ENCODE data around the gene FBN2.

FBN2 gene

GRCh38 chr5:128290152-128290858, 247.7 kb downstream of the FBN2 start:
- no peak for DNase-seq (ENCODE audit: low spot score)
- in situ Hi-C loops (cut with MboI; ENCODE audit: low sequenced_read_pairs, unreplicated experiment) = no loop called here
- TF ChIP-seq CTCF (IDR thresholded peaks at IDR 0.05; ENCODE audit: borderline replicate concordance, control extremely low read depth, extremely low read depth, insufficient read depth, missing control alignments) = no peak

- in situ Hi-C loops (cut with MboI; ENCODE audit: low sequenced_read_pairs, unreplicated experiment) = no loop called here
- no peak for DNase-seq (ENCODE audit: low spot score)
- TF ChIP-seq CTCF (IDR thresholded peaks at IDR 0.05; ENCODE audit: borderline replicate concordance, control extremely low read depth, extremely low read depth, insufficient read depth, missing control alignments) = no peak
Measured at GRCh38 chr5:128287740-128288139, 250.3 kb downstream of the FBN2 start.

- in situ Hi-C loops (cut with MboI; ENCODE audit: low sequenced_read_pairs, unreplicated experiment) = no loop called here
- DNase-seq (ENCODE audit: low spot score) = no peak
- TF ChIP-seq CTCF (IDR thresholded peaks at IDR 0.05; ENCODE audit: borderline replicate concordance, control extremely low read depth, extremely low read depth, insufficient read depth, missing control alignments) = no peak
Measured at GRCh38 chr5:128284236-128284635, 253.8 kb downstream of the FBN2 start.

GRCh38 chr5:128279345-128279744, 258.7 kb downstream of the FBN2 start:
- no peak for DNase-seq (ENCODE audit: low spot score)
- in situ Hi-C loops (cut with MboI; ENCODE audit: low sequenced_read_pairs, unreplicated experiment) = no loop called here
- TF ChIP-seq CTCF (IDR thresholded peaks at IDR 0.05; ENCODE audit: borderline replicate concordance, control extremely low read depth, extremely low read depth, insufficient read depth, missing control alignments) = no peak

GRCh38 chr5:128276537-128277216, 261.4 kb downstream of the FBN2 start:
- no peak for DNase-seq (ENCODE audit: low spot score)
- in situ Hi-C loops (cut with MboI; ENCODE audit: low sequenced_read_pairs, unreplicated experiment) = no loop called here
- no peak for TF ChIP-seq CTCF (IDR thresholded peaks at IDR 0.05; ENCODE audit: borderline replicate concordance, control extremely low read depth, extremely low read depth, insufficient read depth, missing control alignments)

GRCh38 chr5:128274441-128274840, 263.6 kb downstream of the FBN2 start:
- in situ Hi-C loops (cut with MboI; ENCODE audit: low sequenced_read_pairs, unreplicated experiment) = no loop called here
- no peak for TF ChIP-seq CTCF (IDR thresholded peaks at IDR 0.05; ENCODE audit: borderline replicate concordance, control extremely low read depth, extremely low read depth, insufficient read depth, missing control alignments)
- no peak for DNase-seq (ENCODE audit: low spot score)
